HepG2 (cell line): ENCODE results near the gene CSTB. TPM values are rescaled to one million over a fixed set of nuclear protein-coding genes. Genes with fewer than 3 reads are reported as not detected.

Experiments used
- ARHGAP35 ChIP-seq: sonication (generic); formaldehyde crosslinking; IDR thresholded peaks from 2 replicates; pipeline ENCODE4 v1.9.0; 2022; ENCODE audit warnings: mild to moderate bottlenecking, inconsistent platforms, moderate library complexity, missing genetic modification reagents, borderline replicate concordance
- CENPX ChIP-seq: sonication (generic); formaldehyde crosslinking; IDR thresholded peaks from 2 replicates; pipeline ENCODE4 v1.9.0; 2021; ENCODE audit warnings: mild to moderate bottlenecking, missing genetic modification reagents, moderate library complexity
- E2F1 ChIP-seq: sonication (generic); formaldehyde crosslinking; IDR thresholded peaks from 2 replicates; pipeline ENCODE4 v1.5.0; 2020; ENCODE audit warnings: missing genetic modification reagents
- FIP1L1 ChIP-seq: fragments of 200-400 bp; formaldehyde crosslinking; IDR thresholded peaks from 2 replicates; pipeline ENCODE4 v1.6.1; 2018; ENCODE audit warnings: low read depth, mild to moderate bottlenecking, low read length, moderate library complexity, borderline replicate concordance; ENCODE audit not compliant: insufficient read depth
- HMG20B ChIP-seq: conservative IDR thresholded peaks from 2 replicates; pipeline ENCODE4 v1.6.1; 2016; ENCODE audit warnings: missing genetic modification reagents, missing compliant biosample characterization
- ISL2 ChIP-seq: sonication (generic); formaldehyde crosslinking; IDR thresholded peaks from 2 replicates; pipeline ENCODE4 v1.5.0; 2020; ENCODE audit warnings: missing genetic modification reagents
- MIXL1 ChIP-seq: IDR thresholded peaks from 2 replicates; pipeline ENCODE4 v1.6.1; 2016
- NCOA5 ChIP-seq: sonication (generic); formaldehyde crosslinking; IDR thresholded peaks from 2 replicates; pipeline ENCODE4 v1.4.0; 2020; ENCODE audit warnings: missing genetic modification reagents
- NR2F2 ChIP-seq: IDR thresholded peaks from 2 replicates; pipeline ENCODE4 v1.6.1; 2012; ENCODE audit warnings: low read depth, inconsistent platforms, borderline replicate concordance
- PATZ1 ChIP-seq: sonication (generic); formaldehyde crosslinking; IDR thresholded peaks from 2 replicates; pipeline ENCODE4 v1.4.0; 2020; ENCODE audit warnings: missing genetic modification reagents
- PHF20 ChIP-seq: sonication (generic); formaldehyde crosslinking; IDR thresholded peaks from 2 replicates; pipeline ENCODE4 v1.5.0; 2020; ENCODE audit warnings: mild to moderate bottlenecking, missing genetic modification reagents
- SMAD9 ChIP-seq: sonication (generic); formaldehyde crosslinking; IDR thresholded peaks from 2 replicates; pipeline ENCODE4 v1.5.1; 2020; ENCODE audit warnings: mild to moderate bottlenecking, missing genetic modification reagents
- SP5 ChIP-seq: IDR thresholded peaks from 2 replicates; pipeline ENCODE4 v1.6.1; 2016; ENCODE audit warnings: low read depth, borderline replicate concordance
- TAF1 ChIP-seq: sonication (generic); formaldehyde crosslinking; IDR thresholded peaks from 2 replicates; pipeline ENCODE4 v1.4.0; 2020; ENCODE audit warnings: missing genetic modification reagents
- TBP ChIP-seq: sonication (generic); formaldehyde crosslinking; IDR thresholded peaks from 2 replicates; pipeline ENCODE4 v1.5.0; 2020; ENCODE audit warnings: missing genetic modification reagents
- TP53 ChIP-seq: sonication (generic); formaldehyde crosslinking; conservative IDR thresholded peaks from 2 replicates; pipeline ENCODE4 v1.4.0; 2020; ENCODE audit warnings: missing genetic modification reagents
- ZFP62 ChIP-seq: sonication (generic); formaldehyde crosslinking; IDR thresholded peaks from 2 replicates; pipeline ENCODE4 v1.4.0; 2020; ENCODE audit warnings: missing genetic modification reagents
- ZNF101 ChIP-seq: sonication (generic); formaldehyde crosslinking; IDR thresholded peaks from 2 replicates; pipeline ENCODE4 v1.4.0; 2020; ENCODE audit warnings: mild to moderate bottlenecking, low read depth, missing genetic modification reagents, borderline replicate concordance
- ZNF431 ChIP-seq: sonication (generic); formaldehyde crosslinking; IDR thresholded peaks from 2 replicates; pipeline ENCODE4 v1.9.0; 2022; ENCODE audit warnings: missing genetic modification reagents, low read depth, mild to moderate bottlenecking, borderline replicate concordance
- ZNF446 ChIP-seq: sonication (generic); formaldehyde crosslinking; IDR thresholded peaks from 2 replicates; pipeline ENCODE4 v1.5.0; 2020; ENCODE audit warnings: mild to moderate bottlenecking, missing genetic modification reagents
- ZNF563 ChIP-seq: sonication (generic); formaldehyde crosslinking; IDR thresholded peaks from 2 replicates; pipeline ENCODE4 v1.8.0; 2022; ENCODE audit warnings: mild to moderate bottlenecking, moderate library complexity, missing genetic modification reagents
- ZNF577 ChIP-seq: sonication (generic); formaldehyde crosslinking; IDR thresholded peaks from 2 replicates; pipeline ENCODE4 v1.4.0; 2020; ENCODE audit warnings: mild to moderate bottlenecking, low read depth, missing genetic modification reagents, borderline replicate concordance
- ZNF605 ChIP-seq: sonication (generic); formaldehyde crosslinking; IDR thresholded peaks from 2 replicates; pipeline ENCODE4 v1.8.0; 2022; ENCODE audit warnings: mild to moderate bottlenecking, missing genetic modification reagents
- polyA plus RNA-seq, 8 experiments: library from polyadenylated mRNA; depleted of rRNA in 3 of 8; stranded (reverse) in 7 of 8; unstranded in 1 of 8; fragments of >200 nt; fragmentation: Illumina TruSeq in 4 of 8; extraction: Trizol in 4 of 8; gene quantifications; 2 replicates each; pipeline versions ENCODE4 v1.2.1 to v1.2.3, GENCODE V29; 2011 to 2016; ENCODE audit warnings: low read depth in 4 of 8, missing spikeins in 1 of 8, mixed read lengths in 1 of 8; ENCODE audit not compliant: insufficient read depth in 1 of 8
- total RNA-seq, 5 experiments: library from RNA; depleted of rRNA; stranded (reverse); fragments of >200 nt; fragmentation: Illumina TruSeq; extraction: Trizol; gene quantifications; 2 replicates each; pipeline ENCODE4 v1.2.3, GENCODE V29; 2016; ENCODE audit warnings: low read depth in 1 of 5
- TF ChIP-seq, protein P1 (sequence below): sonication (generic); formaldehyde crosslinking; IDR thresholded peaks from 2 replicates; pipeline ENCODE4 v1.8.0; 2022; ENCODE audit warnings: mild to moderate bottlenecking, missing genetic modification reagents, moderate library complexity
- TF ChIP-seq, protein P2 (sequence below): IDR thresholded peaks from 2 replicates; pipeline ENCODE4 v1.6.1; 2016; ENCODE audit warnings: missing compliant biosample characterization, missing genetic modification reagents, borderline replicate concordance

CSTB gene
- total and polyA plus RNA-seq, 2 of the 13 experiments (the other 11 are each of a cell fraction or from before 2014, with no cell fraction given), result 11.7 to 94.1 TPM

GRCh38 chr21:43728467-43729390, 47.4 kb downstream of the CSTB start (continued):
- TF ChIP-seq CENPX (no peak), TP53 (CRISPR knock-in tag) (peak; percentile 83; the same call in 1 of the 2 replicates), NR2F2 (no peak), PHF20 (peak; percentile 82), HMG20B (no peak; the same call in 1 of the 2 replicates), ARHGAP35 (peak; percentile 74; the same call in 1 of the 2 replicates), MIXL1 (CRISPR knock-in tag) (no peak; the same call in 1 of the 2 replicates), ZNF446 (CRISPR knock-in tag) (peak; percentile 85; the same call in 1 of the 2 replicates), NCOA5 (no peak), ZNF577 (CRISPR knock-in tag) (no peak), ZNF605 (CRISPR knock-in tag) (peak; percentile 82), SMAD9 (CRISPR knock-in tag) (peak; percentile 57; the same call in 1 of the 2 replicates), ZFP62 (CRISPR knock-in tag) (no peak), ZNF101 (CRISPR knock-in tag) (no peak), FIP1L1 (no peak), ISL2 (peak; percentile 73), TBP (CRISPR knock-in tag) (no peak), SP5 (peak; percentile 70; the same call in 1 of the 2 replicates), ZNF563 (peak; percentile 78), PATZ1 (CRISPR knock-in tag) (peak; percentile 91), ZNF431 (CRISPR knock-in tag) (no peak), E2F1 (CRISPR knock-in tag) (no peak), TAF1 (CRISPR knock-in tag) (peak; percentile 79)
- TF ChIP-seq, protein P1, sequence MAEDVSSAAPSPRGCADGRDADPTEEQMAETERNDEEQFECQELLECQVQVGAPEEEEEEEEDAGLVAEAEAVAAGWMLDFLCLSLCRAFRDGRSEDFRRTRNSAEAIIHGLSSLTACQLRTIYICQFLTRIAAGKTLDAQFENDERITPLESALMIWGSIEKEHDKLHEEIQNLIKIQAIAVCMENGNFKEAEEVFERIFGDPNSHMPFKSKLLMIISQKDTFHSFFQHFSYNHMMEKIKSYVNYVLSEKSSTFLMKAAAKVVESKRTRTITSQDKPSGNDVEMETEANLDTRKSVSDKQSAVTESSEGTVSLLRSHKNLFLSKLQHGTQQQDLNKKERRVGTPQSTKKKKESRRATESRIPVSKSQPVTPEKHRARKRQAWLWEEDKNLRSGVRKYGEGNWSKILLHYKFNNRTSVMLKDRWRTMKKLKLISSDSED, result no peak
- TF ChIP-seq, protein P2, sequence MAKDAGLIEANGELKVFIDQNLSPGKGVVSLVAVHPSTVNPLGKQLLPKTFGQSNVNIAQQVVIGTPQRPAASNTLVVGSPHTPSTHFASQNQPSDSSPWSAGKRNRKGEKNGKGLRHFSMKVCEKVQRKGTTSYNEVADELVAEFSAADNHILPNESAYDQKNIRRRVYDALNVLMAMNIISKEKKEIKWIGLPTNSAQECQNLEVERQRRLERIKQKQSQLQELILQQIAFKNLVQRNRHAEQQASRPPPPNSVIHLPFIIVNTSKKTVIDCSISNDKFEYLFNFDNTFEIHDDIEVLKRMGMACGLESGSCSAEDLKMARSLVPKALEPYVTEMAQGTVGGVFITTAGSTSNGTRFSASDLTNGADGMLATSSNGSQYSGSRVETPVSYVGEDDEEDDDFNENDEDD (CRISPR knock-in tag), result peak; percentile 89
